Lower leg skin (tissue), 3 donors: ENCODE measurements around the gene SHBG.

ENCODE experiments used
- CTCF ChIP-seq, 3 donors: fragments of 450-650 bp; IDR thresholded peaks; one replicate each; pipeline ENCODE4 v1.5.1; 2016; ENCODE audit warnings: antibody characterized with exemption in 3 of 3, mild to moderate bottlenecking in 3 of 3, moderate library complexity in 2 of 3
- POLR2A ChIP-seq, 2 donors: fragments of 450-650 bp; IDR thresholded peaks; one replicate each; pipeline ENCODE4 v1.6.1; 2016 to 2017; ENCODE audit warnings: antibody characterized with exemption in 2 of 2, mild to moderate bottlenecking in 1 of 2, moderate library complexity in 1 of 2

GRCh38 chr17:7631398-7632380 is 1.8 kb downstream of the SHBG start:
- no peak for TF ChIP-seq CTCF (IDR thresholded peaks at IDR 0.05)
- TF ChIP-seq POLR2A (IDR thresholded peaks at IDR 0.05), result no peak
